ENCODE results near the gene UGT8. TPM values are rescaled to one million over a fixed set of nuclear protein-coding genes. Genes with fewer than 3 reads are reported as not detected.

Gene UGT8
- total RNA-seq, 2 experiments from 2014 or later = 17.5 to 18.5 TPM

DNA sequence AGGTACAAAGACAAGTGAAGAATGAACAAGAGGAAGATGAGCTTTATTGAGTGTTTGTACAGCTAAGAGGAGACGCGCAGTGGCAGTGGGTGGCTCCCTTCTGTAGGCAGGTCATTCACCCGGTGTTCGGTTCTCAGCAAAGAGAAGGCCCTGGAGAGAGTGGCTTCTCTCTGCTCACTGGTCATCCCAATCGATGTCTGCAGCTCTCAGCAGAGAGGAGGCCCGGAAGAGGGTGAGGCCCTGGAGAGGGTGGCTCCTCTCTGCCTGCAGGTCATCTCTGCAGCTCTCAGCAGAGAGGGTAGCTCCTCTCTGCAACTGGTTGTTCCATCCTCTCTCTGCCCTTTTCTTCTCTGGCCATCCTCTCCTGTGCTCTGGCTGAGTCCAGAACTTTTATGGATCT, 126.5 kb downstream of the UGT8 start:
- no peak for TF ChIP-seq EZH2phosphoT487 (IDR thresholded peaks at IDR 0.05; ENCODE audit: borderline replicate concordance, low read depth, low read length)
- TF ChIP-seq, protein P1, sequence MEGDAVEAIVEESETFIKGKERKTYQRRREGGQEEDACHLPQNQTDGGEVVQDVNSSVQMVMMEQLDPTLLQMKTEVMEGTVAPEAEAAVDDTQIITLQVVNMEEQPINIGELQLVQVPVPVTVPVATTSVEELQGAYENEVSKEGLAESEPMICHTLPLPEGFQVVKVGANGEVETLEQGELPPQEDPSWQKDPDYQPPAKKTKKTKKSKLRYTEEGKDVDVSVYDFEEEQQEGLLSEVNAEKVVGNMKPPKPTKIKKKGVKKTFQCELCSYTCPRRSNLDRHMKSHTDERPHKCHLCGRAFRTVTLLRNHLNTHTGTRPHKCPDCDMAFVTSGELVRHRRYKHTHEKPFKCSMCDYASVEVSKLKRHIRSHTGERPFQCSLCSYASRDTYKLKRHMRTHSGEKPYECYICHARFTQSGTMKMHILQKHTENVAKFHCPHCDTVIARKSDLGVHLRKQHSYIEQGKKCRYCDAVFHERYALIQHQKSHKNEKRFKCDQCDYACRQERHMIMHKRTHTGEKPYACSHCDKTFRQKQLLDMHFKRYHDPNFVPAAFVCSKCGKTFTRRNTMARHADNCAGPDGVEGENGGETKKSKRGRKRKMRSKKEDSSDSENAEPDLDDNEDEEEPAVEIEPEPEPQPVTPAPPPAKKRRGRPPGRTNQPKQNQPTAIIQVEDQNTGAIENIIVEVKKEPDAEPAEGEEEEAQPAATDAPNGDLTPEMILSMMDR (conservative IDR thresholded peaks at IDR 0.05; ENCODE audit: low read length) = no peak
- no peak overlapping the region for H3K4me2 ChIP-seq (ENCODE audit: low read length)
- no peaks in the 10 kb centered on the region for H3K79me2 ChIP-seq (ENCODE audit: insufficient read depth, low read depth, low read length)
- no peaks in the 10 kb centered on the region for H3K36me3 ChIP-seq (ENCODE audit: insufficient read depth, low read length)
- no peak for DNase-seq (ENCODE audit: low spot score)
- H3K9me2 ChIP-seq (ENCODE audit: insufficient read depth, low read length) = no peaks in the 10 kb centered on the region
- no peak overlapping the region for H2AFZ ChIP-seq (ENCODE audit: low read length)
- no TSS peak for BruUV-seq (replicated peaks)
- ChIA-PET CTCF (ENCODE audit: unreplicated experiment) (no interaction called here), POLR2A (no interaction called here)
- no peak overlapping the region for H3K27ac ChIP-seq (ENCODE audit: low read depth, low read length, poor library complexity, severe bottlenecking)
- no peak overlapping the region for H3K4me3 ChIP-seq (ENCODE audit: low read depth, low read length, poor library complexity, severe bottlenecking)
- no peaks in the 10 kb centered on the region for H3K4me1 ChIP-seq (ENCODE audit: insufficient read depth, low read length, poor library complexity, severe bottlenecking)
- intact Hi-C loops (cut with micrococcal nuclease; ENCODE audit: unreplicated experiment) = no loop called here
- H4K20me1 ChIP-seq (ENCODE audit: insufficient read depth, low read length) = no peaks in the 10 kb centered on the region
- no peaks in the 10 kb centered on the region for H3K9me3 ChIP-seq (ENCODE audit: low read length)

DNA sequence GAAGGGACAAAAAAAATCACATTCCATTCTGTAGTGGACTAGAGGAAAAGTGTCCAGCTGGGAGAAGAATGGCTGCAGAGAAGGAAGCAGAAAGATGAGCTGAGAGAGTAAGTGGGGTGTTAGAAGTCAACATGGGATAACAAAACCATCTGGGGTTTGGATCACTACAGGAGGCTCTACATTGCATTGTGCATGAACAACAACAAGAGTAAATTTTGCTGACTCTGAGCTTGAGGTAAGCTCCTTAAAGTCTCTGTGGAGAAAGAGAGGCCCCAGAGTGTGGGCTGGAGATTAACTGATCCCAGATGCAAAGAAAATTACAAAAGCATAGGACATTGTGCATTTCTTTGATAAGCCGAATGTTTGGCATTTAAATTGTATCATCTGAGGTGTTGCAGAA, 128.9 kb downstream of the UGT8 start:
- CTCF ChIA-PET (ENCODE audit: unreplicated experiment) = no interaction called here
- intact Hi-C loops (cut with micrococcal nuclease; ENCODE audit: unreplicated experiment) = no loop called here
- BruUV-seq (replicated peaks) = no TSS peak

More for the DNA sequence above, 128.9 kb downstream of the UGT8 start:
- H3K27ac ChIP-seq (ENCODE audit: low read depth, low read length, poor library complexity, severe bottlenecking) = no peak overlapping the region
- no peaks in the 10 kb centered on the region for H3K9me3 ChIP-seq (ENCODE audit: low read length)
- H3K4me1 ChIP-seq (ENCODE audit: insufficient read depth, low read length, poor library complexity, severe bottlenecking) = no peaks in the 10 kb centered on the region
- no peak overlapping the region for H2AFZ ChIP-seq (ENCODE audit: low read length)
- no peaks in the 10 kb centered on the region for H4K20me1 ChIP-seq (ENCODE audit: insufficient read depth, low read length)
- H3K9me2 ChIP-seq (ENCODE audit: insufficient read depth, low read length) = no peaks in the 10 kb centered on the region
- POLR2A ChIA-PET = interaction anchor here (0.6 to 0.9 kb wide), 2 partner anchors 34 to 538 kb away, joined by 3 read pairs; no protein-coding TSS in a partner anchor
- no peak for DNase-seq (ENCODE audit: low spot score)
- TF ChIP-seq EZH2phosphoT487 (IDR thresholded peaks at IDR 0.05; ENCODE audit: borderline replicate concordance, low read depth, low read length) = no peak
- TF ChIP-seq, protein P1 (conservative IDR thresholded peaks at IDR 0.05; ENCODE audit: low read length) = no peak
- no peaks in the 10 kb centered on the region for H3K36me3 ChIP-seq (ENCODE audit: insufficient read depth, low read length)
- no peak overlapping the region for H3K4me3 ChIP-seq (ENCODE audit: low read depth, low read length, poor library complexity, severe bottlenecking)
- no peak overlapping the region for H3K4me2 ChIP-seq (ENCODE audit: low read length)
- H3K79me2 ChIP-seq (ENCODE audit: insufficient read depth, low read depth, low read length) = no peaks in the 10 kb centered on the region

Small RNA genes within 50 kb of the gene (microRNA-seq; reads per million reads assigned to microRNA genes)
- gene MIR577 (ENCODE audit: borderline replicate concordance) = 63.6 reads per million, percentile 50 among the genes with 10 or more reads in this experiment

Small RNA genes within 50 kb of the gene (small RNA-seq; reads per million reads assigned to genes)
- gene MIR577 = 0.83 reads per million, percentile 38 among the genes with 10 or more reads in this experiment
